ENCODE data around the gene CNBD2. TPM values are rescaled to one million over a fixed set of nuclear protein-coding genes. Genes with fewer than 3 reads are reported as not detected.

Gene CNBD2
- total and polyA plus RNA-seq, 2 donors (not counting 1 experiment from before 2014, with no cell fraction given): 8.5 to 19.2 TPM

GRCh38 chr20:35981969-35982368 is 13.6 kb downstream of the CNBD2 start:
- 66% methylated on average over 3 of the region's 3 CpGs for WGBS (ENCODE audit: insufficient coverage)
- POLR2A ChIA-PET: no interaction called here

GRCh38 chr20:35984382-35984781 is 16.0 kb downstream of the CNBD2 start:
- H3K36me3 ChIP-seq (replicated peaks in 1 of 2; ENCODE audit: control extremely low read depth in 1 of 2, control insufficient read depth in 1 of 2, extremely low read depth in 1 of 2, insufficient read depth in 2 of 2, low read length in 1 of 2): no peaks in the 10 kb centered on the region
- DNase-seq (no peak), ATAC-seq (ENCODE audit: low read depth) (no peak)
- H2AFZ ChIP-seq (ENCODE audit: insufficient read depth, low read depth, low read length, poor library complexity, severe bottlenecking): no peak overlapping the region
- no peak overlapping the region for H3K4me3 ChIP-seq (ENCODE audit: control extremely low read depth in 1 of 5, extremely low read depth in 1 of 5, insufficient read depth in 1 of 5, low read depth in 2 of 5, low read length in 4 of 5)
- TF ChIP-seq CTCF (IDR thresholded peaks at IDR 0.05) (no peak), EZH2 (IDR thresholded peaks at IDR 0.05; ENCODE audit: borderline replicate concordance, insufficient read depth, low read depth, low read length, poor library complexity, severe bottlenecking) (no peak)
- no peak overlapping the region for H3K9ac ChIP-seq (ENCODE audit: low read length)
- no peak overlapping the region for H3K4me2 ChIP-seq (replicated peaks; ENCODE audit: low read depth, low read length, poor library complexity, severe bottlenecking)
- intact Hi-C loops (cut with micrococcal nuclease): no loop called here
- Mint-ChIP-seq H3K9me3 (ENCODE audit: insufficient read depth) (no peaks in the 10 kb centered on the region), H3K27me3 (peaks cover 18% of the 10 kb centered on the region), H3K4me1 (no peaks in the 10 kb centered on the region), H3K4me3 (no peak overlapping the region), H3K27ac (no peak overlapping the region)
- WGBS (ENCODE audit: insufficient coverage): 58% methylated on average over 2 of the region's 6 CpGs
- no peaks in the 10 kb centered on the region for H4K20me1 ChIP-seq (ENCODE audit: control insufficient read depth, insufficient read depth, low read length, poor library complexity, severe bottlenecking)
- H3K79me2 ChIP-seq (ENCODE audit: control insufficient read depth, insufficient read depth, low read length): no peaks in the 10 kb centered on the region
- H3K9me3 ChIP-seq (ENCODE audit: control extremely low read depth in 1 of 3, control insufficient read depth in 2 of 3, insufficient read depth in 1 of 3, low read length in 2 of 3): no peaks in the 10 kb centered on the region
- ChIA-PET CTCF (interaction anchor here (0.8 to 10.5 kb wide), 3 partner anchors 10 to 216 kb away, joined by 4 to 75 read pairs (median 8); no protein-coding TSS in a partner anchor), POLR2A (no interaction called here)
- H3K27me3 ChIP-seq (replicated peaks in 1 of 4; ENCODE audit: control extremely low read depth in 1 of 4, control insufficient read depth in 3 of 4, insufficient read depth in 4 of 4, low read length in 3 of 4): no peaks in the 10 kb centered on the region
- no peaks in the 10 kb centered on the region for H3K4me1 ChIP-seq (ENCODE audit: control insufficient read depth in 2 of 2, insufficient read depth in 2 of 2, low read length in 2 of 2)
- no peak overlapping the region for H3K27ac ChIP-seq (ENCODE audit: low read length in 2 of 2)

More at GRCh38 chr20:35981969-35982368, 13.6 kb downstream of the CNBD2 start:
- Histone ChIP-seq H4K20me1 (ENCODE audit: control insufficient read depth, insufficient read depth, low read length, poor library complexity, severe bottlenecking) (no peaks in the 10 kb centered on the region), H3K4me2 (replicated peaks; ENCODE audit: low read depth, low read length, poor library complexity, severe bottlenecking) (no peak overlapping the region), H3K4me1 (ENCODE audit: control insufficient read depth in 2 of 2, insufficient read depth in 2 of 2, low read length in 2 of 2) (no peaks in the 10 kb centered on the region), H3K27me3 (replicated peaks in 1 of 4; ENCODE audit: control extremely low read depth in 1 of 4, control insufficient read depth in 3 of 4, insufficient read depth in 4 of 4, low read length in 3 of 4) (no peaks in the 10 kb centered on the region), H3K9me3 (ENCODE audit: control extremely low read depth in 1 of 3, control insufficient read depth in 2 of 3, insufficient read depth in 1 of 3, low read length in 2 of 3) (peaks cover 0 to 2% (median 0%) of the 10 kb centered on the region in 3 donors), H2AFZ (ENCODE audit: insufficient read depth, low read depth, low read length, poor library complexity, severe bottlenecking) (no peak overlapping the region), H3K4me3 (ENCODE audit: control extremely low read depth in 1 of 5, extremely low read depth in 1 of 5, insufficient read depth in 1 of 5, low read depth in 2 of 5, low read length in 4 of 5) (no peak overlapping the region), H3K79me2 (ENCODE audit: control insufficient read depth, insufficient read depth, low read length) (no peaks in the 10 kb centered on the region), H3K36me3 (replicated peaks in 1 of 2; ENCODE audit: control extremely low read depth in 1 of 2, control insufficient read depth in 1 of 2, extremely low read depth in 1 of 2, insufficient read depth in 2 of 2, low read length in 1 of 2) (no peaks in the 10 kb centered on the region), H3K9ac (ENCODE audit: low read length) (no peak overlapping the region), H3K27ac (ENCODE audit: low read length in 2 of 2) (no peak overlapping the region)
- CTCF ChIA-PET: interaction anchor here (0.6 to 10.5 kb wide), 3 partner anchors 13 to 811 kb away, joined by 3 to 75 read pairs (median 17); no protein-coding TSS in a partner anchor
- Mint-ChIP-seq H3K4me3 (no peak overlapping the region), H3K27me3 (peaks cover 10% of the 10 kb centered on the region), H3K27ac (no peak overlapping the region), H3K9me3 (ENCODE audit: insufficient read depth) (no peaks in the 10 kb centered on the region), H3K4me1 (no peaks in the 10 kb centered on the region)
- intact Hi-C loops (cut with micrococcal nuclease): no loop called here
- no peak for TF ChIP-seq CTCF (IDR thresholded peaks at IDR 0.05)
- no peak for TF ChIP-seq EZH2 (IDR thresholded peaks at IDR 0.05; ENCODE audit: borderline replicate concordance, insufficient read depth, low read depth, low read length, poor library complexity, severe bottlenecking)
- DNase-seq: no peak
- no peak for ATAC-seq (ENCODE audit: low read depth)

Data from B cell (primary cell).